ENCODE measurements around the gene NUPR1. TPM values are rescaled to one million over a fixed set of nuclear protein-coding genes. Genes with fewer than 3 reads are reported as not detected.
"Not testable (repeated sequence)": the region's sequence is repeated elsewhere in the genome, so short reads cannot be mapped to it uniquely, and the experiment has no call there.

Gene NUPR1
- total and polyA plus RNA-seq, 4 donors = 8.0 to 828 (median 202) TPM

DNA sequence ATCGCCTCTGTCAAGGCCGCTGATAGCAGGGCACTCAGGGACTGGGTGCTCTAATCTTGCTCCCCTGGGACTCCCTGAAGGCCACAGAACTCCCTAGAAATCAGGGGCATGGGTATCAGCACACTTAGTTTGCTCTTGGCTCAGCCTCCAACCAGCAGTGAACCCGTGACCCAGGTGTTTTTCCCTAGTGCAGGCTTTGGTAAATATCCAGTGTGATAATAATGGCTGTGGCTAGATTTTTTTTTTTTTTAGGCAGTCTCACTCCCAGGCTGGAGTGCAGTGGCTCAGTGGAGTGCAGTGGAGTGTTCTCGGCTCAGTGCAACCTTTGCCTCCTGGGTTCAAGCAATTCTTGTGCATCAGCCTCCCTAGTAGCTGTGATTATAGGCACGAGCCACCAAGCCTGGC is 10.3 kb downstream of the NUPR1 start:
- Histone ChIP-seq H3K9me3 (ENCODE audit: control insufficient read depth in 4 of 4, insufficient read depth in 3 of 4, low read length in 3 of 4) (no peaks in the 10 kb centered on the region), H3K36me3 (ENCODE audit: control insufficient read depth in 4 of 4, insufficient read depth in 4 of 4, low read length in 4 of 4) (no peaks in the 10 kb centered on the region), H3K27me3 (ENCODE audit: control insufficient read depth in 3 of 3, insufficient read depth in 3 of 3, low read length in 2 of 3) (no peaks in the 10 kb centered on the region), H3K9ac (ENCODE audit: insufficient read depth in 1 of 2, low read length in 2 of 2) (no peak overlapping the region), H3K4me1 (ENCODE audit: control insufficient read depth in 5 of 5, insufficient read depth in 5 of 5, low read length in 5 of 5) (peaks cover 0 to 4% (median 0%) of the 10 kb centered on the region in 5 donors), H3K27ac (ENCODE audit: low read depth in 1 of 2, low read length in 1 of 2) (peak overlapping the region in 1 of 2 donors; percentile 60), H3K4me3 (no peak overlapping the region)
- WGBS, 2 donors = 75 to 88% methylated on average over 5 of the region's 5 CpGs
- TF ChIP-seq, protein P1, sequence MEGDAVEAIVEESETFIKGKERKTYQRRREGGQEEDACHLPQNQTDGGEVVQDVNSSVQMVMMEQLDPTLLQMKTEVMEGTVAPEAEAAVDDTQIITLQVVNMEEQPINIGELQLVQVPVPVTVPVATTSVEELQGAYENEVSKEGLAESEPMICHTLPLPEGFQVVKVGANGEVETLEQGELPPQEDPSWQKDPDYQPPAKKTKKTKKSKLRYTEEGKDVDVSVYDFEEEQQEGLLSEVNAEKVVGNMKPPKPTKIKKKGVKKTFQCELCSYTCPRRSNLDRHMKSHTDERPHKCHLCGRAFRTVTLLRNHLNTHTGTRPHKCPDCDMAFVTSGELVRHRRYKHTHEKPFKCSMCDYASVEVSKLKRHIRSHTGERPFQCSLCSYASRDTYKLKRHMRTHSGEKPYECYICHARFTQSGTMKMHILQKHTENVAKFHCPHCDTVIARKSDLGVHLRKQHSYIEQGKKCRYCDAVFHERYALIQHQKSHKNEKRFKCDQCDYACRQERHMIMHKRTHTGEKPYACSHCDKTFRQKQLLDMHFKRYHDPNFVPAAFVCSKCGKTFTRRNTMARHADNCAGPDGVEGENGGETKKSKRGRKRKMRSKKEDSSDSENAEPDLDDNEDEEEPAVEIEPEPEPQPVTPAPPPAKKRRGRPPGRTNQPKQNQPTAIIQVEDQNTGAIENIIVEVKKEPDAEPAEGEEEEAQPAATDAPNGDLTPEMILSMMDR (IDR thresholded peaks at IDR 0.05; ENCODE audit: control extremely low read depth, extremely low read depth) = no peak
- ATAC-seq (ENCODE audit: insufficient read depth, low FRiP score) (no peak), DNase-seq (no peak)

DNA sequence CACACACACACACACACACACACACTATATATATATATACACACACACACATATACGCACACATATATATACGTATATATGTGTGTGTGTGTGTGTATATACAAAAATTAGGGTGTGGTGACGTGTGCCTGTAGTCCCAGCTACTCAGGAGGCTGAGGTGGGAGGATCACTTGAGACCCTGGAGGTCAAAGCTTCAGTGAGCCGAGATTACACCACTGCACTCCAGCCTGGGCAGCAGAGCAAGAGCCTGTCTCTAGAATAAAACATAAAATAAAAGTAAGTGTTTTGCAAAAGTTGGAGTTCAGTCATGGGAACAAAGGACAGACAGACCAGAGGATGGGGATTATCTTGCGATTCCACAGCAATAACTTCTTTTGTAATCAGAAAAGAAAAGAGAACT is 10.8 kb downstream of the NUPR1 start:
- no peak overlapping the region for H3K27ac ChIP-seq (ENCODE audit: low read depth in 1 of 2, low read length in 1 of 2)
- no peaks in the 10 kb centered on the region for H3K27me3 ChIP-seq (ENCODE audit: control insufficient read depth in 3 of 3, insufficient read depth in 3 of 3, low read length in 2 of 3)
- no peaks in the 10 kb centered on the region for H3K9me3 ChIP-seq (ENCODE audit: control insufficient read depth in 4 of 4, insufficient read depth in 3 of 4, low read length in 3 of 4)
- peaks cover 0 to 1% (median 0%) of the 10 kb centered on the region in 5 donors for H3K4me1 ChIP-seq (ENCODE audit: control insufficient read depth in 5 of 5, insufficient read depth in 5 of 5, low read length in 5 of 5)
- TF ChIP-seq, protein P1 (IDR thresholded peaks at IDR 0.05; ENCODE audit: control extremely low read depth, extremely low read depth) = no peak
- no peaks in the 10 kb centered on the region for H3K36me3 ChIP-seq (ENCODE audit: control insufficient read depth in 4 of 4, insufficient read depth in 4 of 4, low read length in 4 of 4)
- no peak overlapping the region for H3K9ac ChIP-seq (ENCODE audit: insufficient read depth in 1 of 2, low read length in 2 of 2)
- WGBS, 2 donors = 90% methylated on average over 5 of the region's 5 CpGs
- H3K4me3 ChIP-seq = no peak overlapping the region
- DNase-seq = no peak
- no peak for ATAC-seq (ENCODE audit: insufficient read depth, low FRiP score)

DNA sequence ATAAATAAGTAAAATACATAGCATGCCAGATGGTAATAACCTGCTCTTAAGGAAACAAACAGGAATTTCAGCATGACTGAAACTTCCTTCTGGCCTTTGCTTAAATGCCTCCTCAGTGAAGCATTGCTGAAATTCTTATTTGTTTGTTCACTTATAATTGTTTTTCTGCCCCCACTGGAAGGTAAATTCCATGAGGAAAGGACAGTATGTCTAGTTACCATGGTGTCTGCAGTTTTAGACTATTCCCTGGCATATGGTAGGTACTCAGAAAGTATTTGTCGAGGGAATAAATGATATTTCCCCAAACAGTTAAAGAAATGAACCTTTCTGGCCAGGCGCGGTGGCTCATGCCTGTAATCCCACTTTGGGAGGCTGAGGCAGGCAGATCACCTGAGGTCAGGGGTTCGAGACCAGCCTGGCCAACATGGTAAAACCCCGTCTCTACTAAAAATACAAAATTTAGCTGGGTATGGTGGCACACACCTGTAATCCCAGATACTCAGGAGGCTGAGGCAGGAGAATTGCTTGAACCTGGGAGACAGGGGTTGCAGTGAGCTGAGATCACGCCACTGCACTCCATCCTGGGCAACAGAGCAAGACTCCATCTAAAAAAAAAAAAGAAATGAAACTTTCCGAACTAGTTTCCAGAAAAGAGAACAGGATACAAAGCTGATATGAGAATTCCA is 11.5 kb downstream of the NUPR1 start:
- H3K36me3 ChIP-seq (ENCODE audit: control insufficient read depth in 4 of 4, insufficient read depth in 4 of 4, low read length in 4 of 4); H3K9ac ChIP-seq (ENCODE audit: insufficient read depth in 1 of 2, low read length in 2 of 2); ATAC-seq (ENCODE audit: insufficient read depth, low FRiP score); H3K27ac ChIP-seq (ENCODE audit: low read depth in 1 of 2, low read length in 1 of 2); H3K4me1 ChIP-seq (ENCODE audit: control insufficient read depth in 5 of 5, insufficient read depth in 5 of 5, low read length in 5 of 5); H3K9me3 ChIP-seq (ENCODE audit: control insufficient read depth in 4 of 4, insufficient read depth in 3 of 4, low read length in 3 of 4); H3K27me3 ChIP-seq (ENCODE audit: control insufficient read depth in 3 of 3, insufficient read depth in 3 of 3, low read length in 2 of 3); DNase-seq; H3K4me3 ChIP-seq: not testable (repeated sequence)
- WGBS, 2 donors = 94 to 96% methylated on average over 7 of the region's 7 CpGs

DNA sequence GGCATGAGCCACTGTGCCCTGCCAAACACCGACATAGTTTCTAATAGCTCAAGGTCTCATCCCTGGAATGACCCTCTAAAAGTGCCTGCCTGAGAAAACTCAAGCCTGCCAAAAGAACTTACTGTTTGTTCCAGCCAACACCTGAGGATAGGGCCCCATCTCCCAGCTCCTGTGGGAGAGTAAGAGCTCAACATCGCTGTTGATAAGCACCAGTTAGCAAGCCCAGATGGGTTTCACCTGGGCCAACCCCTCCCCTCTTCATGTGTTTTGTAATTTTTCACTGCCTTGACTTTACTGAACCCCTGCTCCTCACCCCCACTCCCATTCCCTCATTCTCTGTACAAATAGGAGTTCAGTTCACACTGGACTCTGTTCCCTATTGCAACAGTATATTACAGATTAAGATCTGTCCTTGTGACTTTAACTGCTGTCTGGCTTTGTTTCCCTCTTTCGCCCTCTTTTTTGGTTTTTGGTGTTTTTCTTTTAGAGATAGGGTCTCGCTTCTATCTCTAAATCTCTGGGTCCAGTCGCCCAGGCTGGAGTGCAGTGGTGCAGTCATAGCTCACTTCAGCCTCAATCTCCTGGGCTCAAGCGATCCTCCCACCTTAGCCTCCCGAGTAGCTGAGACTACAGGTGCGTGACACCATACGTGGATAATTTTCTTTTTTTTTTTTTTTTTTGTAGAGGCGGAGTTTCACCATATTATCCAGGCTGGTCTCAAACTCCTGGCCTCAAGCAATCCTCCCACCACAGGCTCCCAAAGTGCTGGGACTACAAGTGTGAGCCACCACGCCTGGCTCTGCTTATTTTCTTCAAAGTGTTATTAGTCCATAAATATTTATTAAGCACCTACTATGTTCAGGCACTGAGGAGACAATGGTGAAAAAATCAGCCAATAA is 12.3 kb downstream of the NUPR1 start:
- no peak for ATAC-seq (ENCODE audit: insufficient read depth, low FRiP score)
- Histone ChIP-seq H3K36me3 (ENCODE audit: control insufficient read depth in 4 of 4, insufficient read depth in 4 of 4, low read length in 4 of 4) (no peaks in the 10 kb centered on the region), H3K27ac (ENCODE audit: low read depth in 1 of 2, low read length in 1 of 2) (no peak overlapping the region), H3K27me3 (ENCODE audit: control insufficient read depth in 3 of 3, insufficient read depth in 3 of 3, low read length in 2 of 3) (no peaks in the 10 kb centered on the region), H3K4me1 (ENCODE audit: control insufficient read depth in 5 of 5, insufficient read depth in 5 of 5, low read length in 5 of 5) (no peaks in the 10 kb centered on the region), H3K9me3 (ENCODE audit: control insufficient read depth in 4 of 4, insufficient read depth in 3 of 4, low read length in 3 of 4) (no peaks in the 10 kb centered on the region), H3K9ac (ENCODE audit: insufficient read depth in 1 of 2, low read length in 2 of 2) (no peak overlapping the region), H3K4me3 (no peak overlapping the region)
- WGBS, 2 donors = 88 to 90% methylated on average over 11 of the region's 11 CpGs
- TF ChIP-seq, protein P1 (IDR thresholded peaks at IDR 0.05; ENCODE audit: control extremely low read depth, extremely low read depth) = no peak
- no peak for DNase-seq

All from lung (tissue), 12 donors.